Stimulated activated CD8-positive, alpha-beta memory T cell treated with anti-CD3 and anti-CD28 coated beads, Interleukin-15, amount 100 ng/mL, for 1 hour (primary cell): ENCODE results near the gene CAMKMT.
"Not testable (repeated sequence)": the region's sequence is repeated elsewhere in the genome, so short reads cannot be mapped to it uniquely, and the experiment has no call there.

ENCODE experiments used
- DNase-seq: peaks from one replicate; pipeline ENCODE4 v3.0.0-alpha.2; 2020; ENCODE audit warnings: low read depth

CAMKMT gene

DNA sequence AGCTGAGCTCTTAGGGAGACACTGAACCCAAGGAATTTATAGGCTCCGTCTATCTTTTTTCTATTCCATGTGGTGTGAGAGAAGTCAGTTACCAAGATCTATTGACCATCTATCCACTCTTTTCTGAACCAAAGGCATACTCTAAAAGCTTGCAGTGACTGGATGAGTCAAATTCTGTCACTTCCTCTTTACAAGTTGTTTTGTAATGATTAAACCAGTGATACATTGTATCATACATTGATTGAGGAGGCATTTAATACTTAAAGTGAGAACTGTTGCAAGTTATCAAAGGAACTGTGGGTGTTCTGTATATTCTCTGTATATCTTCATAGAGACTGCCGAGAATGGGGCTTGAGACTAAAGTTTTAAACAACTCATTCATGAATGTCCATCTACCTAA is 188.8 kb downstream of the CAMKMT start:
- DNase-seq, result no peak

DNA sequence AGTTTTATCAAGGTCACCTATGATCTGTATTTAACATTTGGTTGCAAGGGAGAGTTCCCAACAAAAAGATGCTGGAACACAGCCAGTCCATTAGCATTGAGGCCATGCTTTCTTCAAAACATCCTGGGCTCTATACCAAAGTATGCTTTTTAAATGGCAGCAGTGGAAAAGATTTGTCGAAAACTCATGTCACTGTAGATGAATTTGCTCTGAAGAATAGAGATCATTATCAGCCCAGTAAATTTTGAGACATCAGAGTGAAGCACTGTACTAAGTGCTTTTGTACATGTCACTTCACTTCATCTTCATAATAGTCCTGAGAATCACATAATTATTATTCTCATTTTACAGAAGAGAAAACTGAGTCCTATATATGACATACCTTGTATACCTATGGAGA is 189.8 kb downstream of the CAMKMT start:
- DNase-seq, result no peak

DNA sequence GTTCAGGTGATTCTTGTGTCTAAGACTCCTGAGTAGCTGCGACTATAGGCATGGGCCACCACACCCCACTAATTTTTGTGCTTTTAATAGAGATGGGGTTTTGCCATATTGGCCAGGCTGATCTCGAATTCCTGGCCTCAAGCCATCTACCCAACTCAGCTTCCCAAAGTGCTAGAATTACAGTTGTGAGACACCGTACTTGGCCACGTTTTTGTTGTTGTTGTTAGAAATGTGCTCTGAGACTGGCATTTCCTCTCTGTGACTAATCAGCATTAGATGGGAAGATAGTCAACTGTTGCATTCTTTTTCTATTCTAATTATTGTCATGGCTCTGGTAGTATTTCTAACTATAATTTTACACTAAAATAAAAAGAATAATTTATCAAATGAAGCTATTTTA is 191.7 kb downstream of the CAMKMT start:
- DNase-seq, result no peak

- DNase-seq, result no peak
Observed at GRCh38 chr2:44555700-44556099, 194.0 kb downstream of the CAMKMT start.

DNA sequence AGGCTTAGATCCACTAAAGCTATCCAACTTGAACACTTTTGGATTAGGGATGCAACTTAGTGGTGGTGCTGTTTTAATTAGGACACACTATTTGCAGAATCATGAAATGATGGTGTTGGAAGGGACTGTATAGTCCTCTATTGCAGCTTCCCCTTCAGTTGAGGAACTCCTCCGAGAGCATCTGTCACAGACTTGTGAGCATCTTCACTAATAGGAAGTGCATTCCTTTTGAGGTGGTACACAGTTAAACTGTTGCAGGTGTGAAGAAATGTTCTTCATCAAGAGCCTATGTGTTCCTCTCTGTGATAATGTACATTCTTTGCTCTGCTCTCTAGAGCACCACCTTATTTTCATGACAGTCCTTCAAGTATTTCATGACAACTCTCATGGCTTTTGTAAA is 197.4 kb downstream of the CAMKMT start:
- no peak for DNase-seq

DNA sequence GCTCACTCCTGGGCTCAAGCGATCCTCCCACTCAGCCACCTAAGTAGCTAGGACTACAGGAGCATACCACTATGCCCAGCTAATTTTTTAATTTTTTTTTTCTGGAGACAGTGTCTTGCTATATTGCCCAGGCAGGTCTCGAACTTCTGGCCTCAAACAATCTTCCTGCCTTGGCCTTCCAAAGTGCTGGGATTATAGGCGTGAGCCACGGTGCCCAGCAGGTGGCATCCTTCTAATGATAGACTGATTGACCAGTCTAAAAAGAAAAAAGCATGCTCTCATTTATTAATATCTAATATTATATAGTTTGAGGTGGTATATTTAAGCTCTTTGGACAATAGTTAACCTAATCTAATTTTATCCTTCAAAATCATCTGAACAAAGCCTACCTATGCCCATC is 198.6 kb downstream of the CAMKMT start:
- no peak for DNase-seq

GRCh38 chr2:44560941-44561340 is 199.2 kb downstream of the CAMKMT start:
- DNase-seq, result no peak

GRCh38 chr2:44562737-44563136 is 201.0 kb downstream of the CAMKMT start:
- DNase-seq, result no peak

DNA sequence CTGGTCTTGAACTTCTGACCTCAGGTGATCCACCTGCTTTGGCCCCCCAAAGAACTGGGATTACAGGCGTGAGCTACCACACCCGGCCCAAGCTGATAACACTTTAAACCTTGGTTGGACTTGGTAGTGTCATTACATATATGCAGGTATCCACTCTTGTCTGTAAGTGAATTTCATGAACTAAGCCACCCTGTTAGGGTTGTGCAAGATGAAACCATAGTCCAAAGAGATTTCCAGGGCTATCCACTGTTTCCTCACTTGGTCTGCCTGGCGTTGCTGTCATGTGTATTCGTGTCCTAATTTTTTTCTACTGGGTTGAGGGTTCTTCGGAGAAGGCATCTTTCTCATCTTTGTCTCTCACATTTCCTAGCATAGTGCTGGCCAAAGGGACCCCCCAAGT is 203.0 kb downstream of the CAMKMT start:
- DNase-seq, result no peak

GRCh38 chr2:44566059-44566458 is 204.3 kb downstream of the CAMKMT start:
- no peak for DNase-seq

DNA sequence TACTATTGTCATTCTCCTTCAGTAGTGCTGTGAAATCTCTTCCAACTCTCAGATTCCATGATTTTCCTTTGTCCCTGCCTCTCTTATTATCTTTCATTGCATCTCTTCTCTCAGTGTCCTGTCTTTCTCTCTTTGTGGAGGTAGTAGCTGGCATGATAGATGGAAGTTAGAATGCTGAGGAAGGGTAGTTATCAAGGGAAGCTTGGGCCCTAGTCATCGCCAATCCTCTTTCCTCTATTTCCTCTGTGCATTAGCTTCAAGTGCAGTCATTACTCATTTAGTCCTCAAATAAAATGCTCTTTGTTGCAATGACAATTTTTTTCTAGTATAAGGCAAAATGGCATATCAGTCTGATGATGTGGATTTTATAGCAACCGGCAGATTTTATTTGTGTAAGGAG is 207.7 kb downstream of the CAMKMT start:
- DNase-seq, result no peak

- DNase-seq, result no peak
Observed at GRCh38 chr2:44570271-44570670, 208.5 kb downstream of the CAMKMT start.

GRCh38 chr2:44570777-44571176 is 209.0 kb downstream of the CAMKMT start:
- no peak for DNase-seq

GRCh38 chr2:44572196-44572900 is 210.6 kb downstream of the CAMKMT start:
- DNase-seq, result no peak

DNA sequence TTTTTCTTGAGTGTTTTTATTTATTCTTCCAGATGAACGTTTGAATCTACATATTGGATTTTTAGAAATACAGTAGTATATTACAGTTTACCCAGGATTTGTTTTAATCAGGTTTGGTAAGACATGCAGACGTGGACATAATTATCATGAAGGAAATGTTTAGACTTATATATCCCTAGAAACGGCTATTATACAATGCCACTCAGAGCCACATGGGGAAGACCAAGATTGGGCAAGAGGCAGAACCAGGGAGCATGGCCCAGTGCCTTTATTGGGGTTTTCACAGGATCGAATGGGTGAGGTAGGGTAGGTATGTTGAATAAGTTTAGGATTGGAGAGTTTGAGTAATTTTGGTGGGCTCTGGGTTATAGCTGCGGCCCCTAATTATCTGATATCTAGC is 212.2 kb downstream of the CAMKMT start:
- DNase-seq, result no peak

GRCh38 chr2:44578471-44579093 is 216.8 kb downstream of the CAMKMT start:
- no peak for DNase-seq

- no peak for DNase-seq
Observed at GRCh38 chr2:44579115-44579836, 217.5 kb downstream of the CAMKMT start.

DNA sequence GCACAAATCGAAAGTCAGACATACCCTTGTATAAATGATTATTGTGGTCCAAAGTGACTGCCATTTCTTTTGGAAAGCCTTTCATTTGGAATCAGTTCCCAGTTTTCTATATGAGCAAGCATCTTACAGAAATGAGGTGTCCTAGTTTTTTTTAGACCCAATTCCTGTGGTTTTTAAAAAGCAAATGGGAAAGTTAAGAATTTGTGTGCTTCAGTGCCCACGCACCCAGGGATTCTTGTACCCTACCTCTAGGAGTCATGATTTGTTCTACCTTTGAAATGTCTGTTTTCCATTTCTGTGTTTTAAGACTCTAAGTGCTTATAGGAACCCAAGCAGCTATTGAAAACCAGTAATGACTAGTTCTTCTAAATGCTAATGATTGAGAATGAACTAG is 218.1 kb downstream of the CAMKMT start:
- DNase-seq, result no peak

DNA sequence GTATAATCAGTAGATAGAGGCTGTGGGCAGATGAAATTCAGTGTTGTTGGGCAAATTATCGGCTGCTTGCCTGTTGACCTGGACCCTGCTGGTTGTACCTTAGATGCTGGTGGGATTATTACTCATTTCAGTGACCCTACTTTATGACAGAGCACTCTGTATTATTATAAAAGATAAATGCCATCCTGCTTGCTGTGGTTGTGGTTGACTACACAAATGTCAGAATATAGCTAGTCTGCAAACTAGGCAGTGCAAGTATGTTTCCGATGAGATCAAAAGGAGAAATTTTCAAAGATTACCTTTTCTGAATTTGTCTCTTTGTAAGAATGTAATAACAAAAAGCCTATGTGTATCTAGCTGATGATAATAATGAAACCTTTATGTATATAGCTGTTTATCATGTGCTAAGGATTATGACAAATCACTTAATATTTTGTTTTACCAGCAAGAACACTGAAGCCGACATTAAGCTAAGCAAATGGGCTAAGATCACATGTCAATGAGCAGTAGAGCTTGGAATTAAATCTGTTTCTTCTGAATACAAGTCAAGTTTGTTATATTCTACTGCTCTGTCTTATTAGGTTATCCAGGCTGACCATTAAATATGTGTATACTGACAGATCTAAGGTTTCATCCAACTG is 219.2 kb downstream of the CAMKMT start:
- no peak for DNase-seq

GRCh38 chr2:44582363-44583008 is 220.7 kb downstream of the CAMKMT start:
- DNase-seq, result no peak

DNA sequence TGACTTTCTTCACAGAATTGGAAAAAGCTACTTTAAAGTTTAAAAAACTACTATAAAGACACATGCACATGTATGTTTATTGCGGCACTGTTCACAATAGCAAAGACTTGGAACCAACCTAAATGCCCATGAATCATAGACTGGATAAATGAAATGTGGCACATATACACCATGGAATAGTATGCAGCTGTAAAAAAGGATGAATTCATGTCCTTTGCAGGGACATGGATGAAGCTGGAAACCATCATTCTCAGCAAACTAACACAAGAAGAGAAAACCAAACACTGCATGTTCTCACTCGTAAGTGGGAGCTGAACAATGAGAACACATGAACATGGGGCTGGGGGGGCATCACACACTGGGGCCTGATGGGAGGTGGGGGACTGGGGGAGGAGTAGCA is 233.9 kb downstream of the CAMKMT start:
- DNase-seq, result not testable (repeated sequence)

- DNase-seq, result no peak
Observed at GRCh38 chr2:44596537-44597320, 235.0 kb downstream of the CAMKMT start.
